Glutamatergic neuron (in vitro differentiated cells): ENCODE data around the gene ERBB3. TPM values are rescaled to one million over a fixed set of nuclear protein-coding genes. Genes with fewer than 3 reads are reported as not detected.
A peak's percentile ranks its signal among the peaks of the same experiment; 100 is the strongest.

Experiments
- DNase-seq: peaks from one replicate; pipeline ENCODE4 v3.0.0; 2022
- H3K27ac Mint-ChIP-seq: one replicate; pipeline ENCODE4 v1.8.0; 2020; ENCODE audit warnings: mild to moderate bottlenecking, mixed read lengths, inconsistent platforms; ENCODE audit not compliant: unreplicated experiment
- H3K27me3 Mint-ChIP-seq: one replicate; pipeline ENCODE4 v1.8.0; 2020; ENCODE audit warnings: mild to moderate bottlenecking, moderate library complexity, mixed read lengths, inconsistent platforms; ENCODE audit not compliant: unreplicated experiment
- H3K36me3 Mint-ChIP-seq: one replicate; pipeline ENCODE4 v1.8.0; 2020; ENCODE audit warnings: mild to moderate bottlenecking, mixed read lengths, inconsistent platforms; ENCODE audit not compliant: unreplicated experiment
- H3K4me1 Mint-ChIP-seq: one replicate; pipeline ENCODE4 v1.8.0; 2020; ENCODE audit warnings: mild to moderate bottlenecking, low read depth, mixed read lengths, inconsistent platforms; ENCODE audit not compliant: unreplicated experiment
- H3K4me3 Mint-ChIP-seq: one replicate; pipeline ENCODE4 v1.8.0; 2020; ENCODE audit warnings: mild to moderate bottlenecking, mixed read lengths, inconsistent platforms; ENCODE audit not compliant: unreplicated experiment
- H3K9me3 Mint-ChIP-seq: one replicate; pipeline ENCODE4 v1.8.0; 2020; ENCODE audit warnings: mild to moderate bottlenecking, moderate library complexity, mixed read lengths, inconsistent platforms; ENCODE audit not compliant: unreplicated experiment
- total RNA-seq: library from RNA; stranded (reverse); fragmentation: NEBNext Ultra II Directional; extraction: Animal tissue kit (Norgen Biotek cat#: 25700); gene quantifications from one replicate; pipeline ENCODE4 v1.2.1, GENCODE V29; 2021; ENCODE audit not compliant: unreplicated experiment
- TF ChIP-seq, protein P1 (sequence below): fragments of 200-600 bp; sonication (generic); IDR thresholded peaks from one replicate; pipeline ENCODE4 v1.5.0; 2021; ENCODE audit not compliant: partially characterized antibody, unreplicated experiment

ERBB3 gene
- total RNA-seq, 1 donor from 2014 or later: 33.7 TPM

DNA sequence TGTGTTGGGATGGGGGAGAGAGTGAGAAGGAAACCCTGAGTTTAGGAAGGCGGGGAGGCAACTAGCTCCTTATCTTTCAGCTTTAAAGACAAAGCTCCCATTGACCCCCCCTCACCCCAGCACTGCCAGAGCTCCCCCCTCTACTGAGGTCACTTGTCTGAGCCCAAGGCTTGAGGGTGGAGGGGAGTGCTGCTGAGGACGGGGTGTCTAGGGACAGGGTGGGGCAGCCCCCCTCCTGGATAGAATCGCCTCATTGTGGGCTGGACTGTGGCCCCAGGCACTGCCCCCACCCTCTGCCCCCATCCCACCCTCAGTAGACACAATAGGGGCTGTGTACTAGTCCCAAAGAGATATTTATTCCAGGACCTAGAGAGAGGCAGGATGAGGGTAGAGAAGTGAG, 3.0 kb downstream of the ERBB3 start:
- H3K36me3 Mint-ChIP-seq: no peaks in the 10 kb centered on the region
- peaks cover 4% of the 10 kb centered on the region for H3K27me3 Mint-ChIP-seq
- TF ChIP-seq, protein P1, sequence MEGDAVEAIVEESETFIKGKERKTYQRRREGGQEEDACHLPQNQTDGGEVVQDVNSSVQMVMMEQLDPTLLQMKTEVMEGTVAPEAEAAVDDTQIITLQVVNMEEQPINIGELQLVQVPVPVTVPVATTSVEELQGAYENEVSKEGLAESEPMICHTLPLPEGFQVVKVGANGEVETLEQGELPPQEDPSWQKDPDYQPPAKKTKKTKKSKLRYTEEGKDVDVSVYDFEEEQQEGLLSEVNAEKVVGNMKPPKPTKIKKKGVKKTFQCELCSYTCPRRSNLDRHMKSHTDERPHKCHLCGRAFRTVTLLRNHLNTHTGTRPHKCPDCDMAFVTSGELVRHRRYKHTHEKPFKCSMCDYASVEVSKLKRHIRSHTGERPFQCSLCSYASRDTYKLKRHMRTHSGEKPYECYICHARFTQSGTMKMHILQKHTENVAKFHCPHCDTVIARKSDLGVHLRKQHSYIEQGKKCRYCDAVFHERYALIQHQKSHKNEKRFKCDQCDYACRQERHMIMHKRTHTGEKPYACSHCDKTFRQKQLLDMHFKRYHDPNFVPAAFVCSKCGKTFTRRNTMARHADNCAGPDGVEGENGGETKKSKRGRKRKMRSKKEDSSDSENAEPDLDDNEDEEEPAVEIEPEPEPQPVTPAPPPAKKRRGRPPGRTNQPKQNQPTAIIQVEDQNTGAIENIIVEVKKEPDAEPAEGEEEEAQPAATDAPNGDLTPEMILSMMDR: no peak
- no peak overlapping the region for H3K27ac Mint-ChIP-seq
- DNase-seq: no peak
- no peak overlapping the region for H3K4me3 Mint-ChIP-seq
- H3K9me3 Mint-ChIP-seq: peaks cover 10% of the 10 kb centered on the region
- H3K4me1 Mint-ChIP-seq: no peaks in the 10 kb centered on the region

DNA sequence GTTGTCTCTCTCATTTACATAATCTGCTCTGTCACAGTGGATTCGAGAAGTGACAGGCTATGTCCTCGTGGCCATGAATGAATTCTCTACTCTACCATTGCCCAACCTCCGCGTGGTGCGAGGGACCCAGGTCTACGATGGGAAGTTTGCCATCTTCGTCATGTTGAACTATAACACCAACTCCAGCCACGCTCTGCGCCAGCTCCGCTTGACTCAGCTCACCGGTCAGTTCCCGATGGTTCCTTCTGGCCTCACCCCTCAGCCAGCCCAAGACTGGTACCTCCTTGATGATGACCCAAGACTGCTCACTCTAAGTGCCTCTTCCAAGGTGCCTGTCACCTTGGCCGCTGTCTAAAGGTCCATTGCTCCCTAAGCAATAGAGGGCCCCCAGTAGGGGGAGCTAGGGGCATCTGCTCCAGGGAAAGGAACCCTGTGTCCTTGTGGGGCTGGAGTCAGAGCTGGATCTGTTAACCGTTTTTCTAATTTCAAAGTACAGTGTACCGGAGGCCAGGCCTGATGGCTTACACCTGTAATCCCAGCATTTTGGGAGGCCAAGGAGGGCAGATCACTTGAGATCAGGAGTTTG, 5.1 kb downstream of the ERBB3 start:
- no peaks in the 10 kb centered on the region for H3K4me1 Mint-ChIP-seq
- H3K9me3 Mint-ChIP-seq: peaks cover 5% of the 10 kb centered on the region
- H3K4me3 Mint-ChIP-seq: no peak overlapping the region
- TF ChIP-seq, protein P1: no peak
- H3K27ac Mint-ChIP-seq: no peak overlapping the region
- no peaks in the 10 kb centered on the region for H3K36me3 Mint-ChIP-seq
- DNase-seq: peak; percentile 22
- no peaks in the 10 kb centered on the region for H3K27me3 Mint-ChIP-seq

DNA sequence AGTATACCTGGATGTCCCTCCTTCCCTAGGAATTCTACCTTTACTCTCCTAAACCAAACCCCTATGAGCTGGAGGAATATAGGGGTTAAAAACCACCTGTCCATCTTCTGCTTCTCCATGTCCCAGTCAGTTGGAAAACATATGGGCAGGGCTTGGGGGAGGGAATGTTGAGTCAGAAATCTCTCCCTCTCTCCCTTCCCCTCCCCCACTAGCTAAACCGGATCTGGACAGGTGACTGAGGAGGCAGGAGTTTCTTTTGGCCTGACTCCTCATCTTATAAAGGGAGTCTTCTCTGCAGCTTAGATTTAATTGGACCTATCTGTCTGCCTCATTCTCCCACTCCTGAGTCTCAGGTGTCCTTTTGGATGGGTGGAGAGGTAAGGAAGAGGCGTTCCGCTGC, 6.1 kb downstream of the ERBB3 start:
- Mint-ChIP-seq H3K4me3 (no peak overlapping the region), H3K27ac (no peak overlapping the region), H3K4me1 (no peaks in the 10 kb centered on the region), H3K27me3 (no peaks in the 10 kb centered on the region), H3K9me3 (peaks cover 5% of the 10 kb centered on the region), H3K36me3 (no peaks in the 10 kb centered on the region)
- DNase-seq: no peak
- TF ChIP-seq, protein P1: no peak

DNA sequence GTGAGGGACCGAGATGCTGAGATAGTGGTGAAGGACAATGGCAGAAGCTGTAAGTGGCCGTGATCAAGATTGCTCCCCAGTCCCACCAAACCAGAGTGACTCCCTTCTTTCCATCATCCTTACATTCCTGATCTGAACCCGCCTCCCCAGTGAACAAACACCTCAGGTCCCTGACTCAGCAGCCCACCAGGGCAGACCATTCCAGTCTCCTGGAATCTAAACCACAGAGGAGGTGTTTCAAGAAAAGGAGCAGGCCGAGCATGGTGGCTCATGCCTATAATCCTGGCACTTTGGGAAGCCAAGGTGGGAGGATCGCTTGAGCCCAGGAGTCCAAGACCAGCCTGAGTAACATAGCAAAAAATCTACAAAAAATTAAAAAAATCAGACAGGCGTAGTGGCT, 6.6 kb downstream of the ERBB3 start:
- no peak for DNase-seq
- Mint-ChIP-seq H3K4me1 (no peaks in the 10 kb centered on the region), H3K4me3 (no peak overlapping the region), H3K36me3 (no peaks in the 10 kb centered on the region), H3K9me3 (peaks cover 5% of the 10 kb centered on the region), H3K27me3 (no peaks in the 10 kb centered on the region), H3K27ac (no peak overlapping the region)
- TF ChIP-seq, protein P1: no peak

DNA sequence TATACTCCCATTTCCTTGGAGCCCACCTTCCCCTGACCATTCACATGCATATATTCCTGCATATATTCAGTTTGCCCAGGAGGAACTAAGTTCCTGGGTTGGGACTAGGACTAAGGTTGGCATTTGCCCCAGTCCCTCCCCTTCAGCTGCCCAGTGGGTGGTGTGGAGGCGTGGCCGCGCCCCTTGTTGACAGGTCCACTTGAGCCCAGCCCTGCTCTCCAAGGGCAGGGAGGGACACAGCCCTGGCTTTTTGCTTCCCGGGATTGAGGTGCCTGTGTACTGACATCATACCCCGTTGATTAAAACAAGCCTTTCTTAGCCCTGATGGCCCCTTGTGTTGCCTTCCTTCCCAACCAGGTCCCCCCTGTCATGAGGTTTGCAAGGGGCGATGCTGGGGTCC, 7.3 kb downstream of the ERBB3 start:
- Mint-ChIP-seq H3K27ac (no peak overlapping the region), H3K4me1 (no peaks in the 10 kb centered on the region), H3K9me3 (peaks cover 5% of the 10 kb centered on the region), H3K27me3 (no peaks in the 10 kb centered on the region), H3K36me3 (no peaks in the 10 kb centered on the region), H3K4me3 (no peak overlapping the region)
- no peak for DNase-seq
- TF ChIP-seq, protein P1: no peak
